IMR-90 (cell line): ENCODE measurements around the gene ZCWPW1. TPM values are rescaled to one million over a fixed set of nuclear protein-coding genes. Genes with fewer than 3 reads are reported as not detected.
"Not testable (repeated sequence)": the region's sequence is repeated elsewhere in the genome, so short reads cannot be mapped to it uniquely, and the experiment has no call there.

ENCODE experiments used
- ATAC-seq: fragments of 200-7000 bp; cut with Tn5 transposase; 2 replicates; pipeline ENCODE4 v1.9.1; 2020; ENCODE audit warnings: low read depth, mild to moderate bottlenecking, moderate library complexity
- BruUV-seq: library from RNA; stranded (reverse); fragments of 400-500 nt; replicated peaks from 2 replicates; lab custom pipeline; 2021; lab: Mats Ljungman, UMichigan
- CTCF ChIA-PET: fragments of 300-600 bp; formaldehyde crosslinking; extraction: SDS; loops from one replicate; lab custom pipeline; 2021; ENCODE audit warnings: antibody characterized with exemption; lab: Yijun Ruan, JAX
- POLR2A ChIA-PET: fragments of 300-600 bp; sonication (Branson Sonifier 250); formaldehyde crosslinking; loops from one replicate; lab custom pipeline; 2022; ENCODE audit warnings: antibody characterized with exemption; ENCODE audit not compliant: unreplicated experiment; lab: Charles Lee
- DNase-seq: peaks from one replicate; pipeline ENCODE4 v3.0.0; 2013
- H2AFZ ChIP-seq: replicated peaks from 2 replicates; pipeline ENCODE3; 2013; ENCODE audit warnings: low read length, mild to moderate bottlenecking; ENCODE audit not compliant: poor library complexity
- H2AK5ac ChIP-seq: 2 replicates; pipeline ENCODE4 v1.6.1; 2013; ENCODE audit warnings: low read depth, low read length, inconsistent platforms
- H2AK9ac ChIP-seq: replicated peaks from 2 replicates; pipeline ENCODE3; 2013; ENCODE audit warnings: mild to moderate bottlenecking, low read depth, low read length, moderate library complexity; ENCODE audit not compliant: poor library complexity
- H2BK120ac ChIP-seq: 2 replicates; pipeline ENCODE4 v1.6.1; 2013; ENCODE audit warnings: low read depth, low read length, inconsistent platforms
- H2BK15ac ChIP-seq: 3 replicates; pipeline ENCODE4 v1.6.1; 2013; ENCODE audit warnings: low read depth, low read length, inconsistent platforms
- H2BK20ac ChIP-seq: 2 replicates; pipeline ENCODE4 v1.6.1; 2013; ENCODE audit warnings: low read depth, mild to moderate bottlenecking, inconsistent platforms, low read length, moderate library complexity
- H2BK5ac ChIP-seq: 2 replicates; pipeline ENCODE4 v1.6.1; 2013; ENCODE audit warnings: mild to moderate bottlenecking, low read depth, low read length, inconsistent platforms; ENCODE audit not compliant: poor library complexity, severe bottlenecking
- H3K14ac ChIP-seq: replicated peaks from 2 replicates; pipeline ENCODE4 v1.6.1; 2013; ENCODE audit warnings: low read depth, low read length, inconsistent platforms
- H3K18ac ChIP-seq: 2 replicates; pipeline ENCODE4 v1.6.1; 2013; ENCODE audit warnings: low read depth, low read length, control low read depth
- H3K23ac ChIP-seq: 2 replicates; pipeline ENCODE4 v1.6.1; 2013; ENCODE audit warnings: low read depth, low read length, inconsistent platforms
- H3K27ac ChIP-seq: 2 replicates; pipeline ENCODE4 v1.5.1; 2013; ENCODE audit warnings: mild to moderate bottlenecking, control low read depth, low read length; ENCODE audit not compliant: insufficient read depth
- H3K27me3 ChIP-seq: 2 replicates; pipeline ENCODE4 v1.6.1; 2013; ENCODE audit warnings: low read length; ENCODE audit not compliant: control insufficient read depth, insufficient read depth
- H3K36me3 ChIP-seq: 2 replicates; pipeline ENCODE4 v1.6.1; 2013; ENCODE audit warnings: low read length, mixed read lengths; ENCODE audit not compliant: control insufficient read depth, insufficient read depth
- H3K4ac ChIP-seq: 2 replicates; pipeline ENCODE4 v1.6.1; 2013; ENCODE audit warnings: low read depth, low read length, inconsistent platforms
- H3K4me1 ChIP-seq: 2 replicates; pipeline ENCODE4 v1.6.1; 2013; ENCODE audit warnings: low read length, mixed read lengths; ENCODE audit not compliant: control insufficient read depth, insufficient read depth
- H3K4me2 ChIP-seq: 2 replicates; pipeline ENCODE4 v1.6.1; 2013; ENCODE audit warnings: low read depth, mild to moderate bottlenecking, control low read depth, low read length, moderate library complexity
- H3K4me3 ChIP-seq: 2 replicates; pipeline ENCODE4 v1.5.1; 2013; ENCODE audit warnings: low read depth, mild to moderate bottlenecking, control low read depth, low read length, moderate library complexity; ENCODE audit not compliant: insufficient read depth
- H3K56ac ChIP-seq: 2 replicates; pipeline ENCODE4 v1.6.1; 2013; ENCODE audit warnings: low read length, inconsistent platforms; ENCODE audit not compliant: insufficient read depth; ENCODE audit errors: extremely low read depth
- H3K79me1 ChIP-seq, 2 experiments: 2 replicates each; pipeline ENCODE4 v1.6.1; 2013; ENCODE audit warnings: low read length in 2 of 2, inconsistent platforms in 1 of 2, low read depth in 1 of 2
- H3K9ac ChIP-seq: 2 replicates; pipeline ENCODE4 v1.6.1; 2013; ENCODE audit warnings: low read depth, low read length, control low read depth
- H3K9me1 ChIP-seq: 2 replicates; pipeline ENCODE4 v1.6.1; 2013; ENCODE audit warnings: low read length, inconsistent platforms; ENCODE audit not compliant: insufficient read depth
- H3K9me3 ChIP-seq: 2 replicates; pipeline ENCODE4 v1.6.1; 2013; ENCODE audit warnings: low read length; ENCODE audit not compliant: control insufficient read depth, insufficient read depth
- H4K20me1 ChIP-seq: 2 replicates; pipeline ENCODE4 v1.6.1; 2013; ENCODE audit warnings: low read length, inconsistent platforms; ENCODE audit not compliant: insufficient read depth
- H4K5ac ChIP-seq: 2 replicates; pipeline ENCODE4 v1.6.1; 2013; ENCODE audit warnings: mild to moderate bottlenecking, low read depth, low read length, control low read depth
- H4K8ac ChIP-seq, 2 experiments: 2 replicates each; pipeline ENCODE4 v1.6.1; 2013; ENCODE audit warnings: low read depth in 2 of 2, low read length in 2 of 2, control low read depth in 1 of 2, inconsistent platforms in 1 of 2
- H4K91ac ChIP-seq: 2 replicates; pipeline ENCODE4 v1.6.1; 2013; ENCODE audit warnings: low read depth, low read length, inconsistent platforms; ENCODE audit not compliant: insufficient read depth
- WGBS, 2 experiments: methylation state at CpG; one replicate each; pipeline versions ENCODE4 v1.1.5 to v1.1.7; 2013; ENCODE audit warnings: missing lambda C conversion rate in 2 of 2; ENCODE audit not compliant: insufficient read length in 1 of 2; ENCODE audit errors: extremely low coverage in 2 of 2; 5-methylcytosine and 5-hydroxymethylcytosine counted together
- dilution Hi-C: fragments of 300-500 bp; cut with HindIII; formaldehyde crosslinking; loops from one replicate; pipeline ENCODE4 v1.14.3; 2018; ENCODE audit warnings: low sequenced_read_pairs; ENCODE audit not compliant: unreplicated experiment
- in situ Hi-C: fragments of 300-500 bp; cut with MboI; formaldehyde crosslinking; loops from 3 replicates; pipeline ENCODE4 v1.14.3; 2019; ENCODE audit warnings: low sequenced_read_pairs, inconsistent platforms, mixed read lengths
- intact Hi-C: fragments of 100-400 bp; cut with micrococcal nuclease; formaldehyde crosslinking; loops from 2 replicates; pipeline ENCODE4 v1.10.0; 2022
- polyA plus RNA-seq, 3 experiments: library from polyadenylated mRNA; depleted of rRNA; stranded (reverse); fragments of >200 nt; gene quantifications; 2 replicates each; pipeline ENCODE4 v1.2.3, GENCODE V29; 2012; ENCODE audit warnings: low replicate concordance in 1 of 3
- total RNA-seq: library from RNA; depleted of rRNA; stranded (reverse); fragments of >200 nt; gene quantifications from 2 replicates; pipeline ENCODE4 v1.2.3, GENCODE V29; 2012

ZCWPW1 gene
- total and polyA plus RNA-seq, 2 of the 4 experiments (the other 2 are of a cell fraction): 0.72 to 1.3 TPM

- in situ Hi-C loops, H3K4me2 ChIP-seq, H2AFZ ChIP-seq, POLR2A ChIA-PET, H2AK9ac ChIP-seq, H3K79me1 ChIP-seq, H2AK5ac ChIP-seq, H2BK5ac ChIP-seq, H3K4ac ChIP-seq, H3K14ac ChIP-seq, BruUV-seq, dilution Hi-C loops, H4K8ac ChIP-seq, DNase-seq, H3K23ac ChIP-seq, H4K91ac ChIP-seq, ATAC-seq, H3K27ac ChIP-seq, H3K9ac ChIP-seq, H2BK15ac ChIP-seq, H2BK120ac ChIP-seq, H3K4me1 ChIP-seq, H3K36me3 ChIP-seq, H3K27me3 ChIP-seq, H3K4me3 ChIP-seq, H2BK20ac ChIP-seq, H3K18ac ChIP-seq, H3K56ac ChIP-seq, H4K5ac ChIP-seq, intact Hi-C loops, H3K9me3 ChIP-seq, H3K9me1 ChIP-seq, H4K20me1 ChIP-seq: not testable (repeated sequence)
- CTCF ChIA-PET: interaction anchor here (0.8 kb wide), 1 partner anchor 25 kb away, joined by 3 read pairs; no protein-coding TSS in a partner anchor
- 64% methylated on average over 5 of the region's 8 CpGs; no CpG with 5 or more reads in 1 of the 2 experiments for WGBS, 2 experiments
These were observed 46.2 kb downstream of the ZCWPW1 start for GRCh38 chr7:100382234-100382853.

GRCh38 chr7:100381531-100382233 is 46.8 kb downstream of the ZCWPW1 start:
- H3K23ac ChIP-seq, H3K18ac ChIP-seq, ATAC-seq, H3K79me1 ChIP-seq, H3K27me3 ChIP-seq, H2AFZ ChIP-seq, H2BK20ac ChIP-seq, BruUV-seq, H2AK9ac ChIP-seq, H3K14ac ChIP-seq, H3K4me3 ChIP-seq, H4K8ac ChIP-seq, H3K9ac ChIP-seq, H3K9me3 ChIP-seq, H3K4me1 ChIP-seq, H2AK5ac ChIP-seq, H4K20me1 ChIP-seq, H3K4ac ChIP-seq, H2BK120ac ChIP-seq, in situ Hi-C loops, H2BK5ac ChIP-seq, intact Hi-C loops, H3K36me3 ChIP-seq, DNase-seq, H3K9me1 ChIP-seq, POLR2A ChIA-PET, H4K91ac ChIP-seq, H3K27ac ChIP-seq, H3K56ac ChIP-seq, H3K4me2 ChIP-seq, dilution Hi-C loops, H4K5ac ChIP-seq, H2BK15ac ChIP-seq: not testable (repeated sequence)
- 73% methylated on average over 3 of the region's 49 CpGs; no CpG with 5 or more reads in 1 of the 2 experiments for WGBS, 2 experiments
- CTCF ChIA-PET: interaction anchor here (0.7 to 0.8 kb wide), 2 partner anchors 26 to 419 kb away, joined by 3 read pairs; no protein-coding TSS in a partner anchor
